H1 (cell line): Measurements from ENCODE around the gene EXOSC6. TPM values are rescaled to one million over a fixed set of nuclear protein-coding genes. Genes with fewer than 3 reads are reported as not detected.

ENCODE experiments used
- CREB1 ChIP-seq: IDR thresholded peaks from 2 replicates; pipeline ENCODE4 v1.6.1; 2012; ENCODE audit warnings: inconsistent platforms
- polyA plus RNA-seq, 7 experiments: library from polyadenylated mRNA; depleted of rRNA in 3 of 7; stranded (reverse) in 5 of 7; unstranded in 2 of 7; fragments of >200 nt in 5 of 7; fragments of 200-250 nt in 2 of 7; gene quantifications; 1 replicate in 5 of 7; 2 replicates in 1 of 7; 4 replicates in 1 of 7; pipeline versions ENCODE4 v1.2.1 to v1.2.3, GENCODE V29; 2011 to 2013; ENCODE audit warnings: missing spikeins in 2 of 7, mixed read lengths in 2 of 7
- total RNA-seq: library from RNA; stranded (reverse); fragmentation: NEBNext Ultra II Directional; extraction: Animal tissue kit (Norgen Biotek cat#: 25700); gene quantifications from 2 replicates; pipeline ENCODE4 v1.2.1, GENCODE V29; 2021

EXOSC6 gene
- total and polyA plus RNA-seq, 2 of the 8 experiments (the other 6 are each of a cell fraction or from before 2014, with no cell fraction given): 9.7 to 22.5 TPM

DNA sequence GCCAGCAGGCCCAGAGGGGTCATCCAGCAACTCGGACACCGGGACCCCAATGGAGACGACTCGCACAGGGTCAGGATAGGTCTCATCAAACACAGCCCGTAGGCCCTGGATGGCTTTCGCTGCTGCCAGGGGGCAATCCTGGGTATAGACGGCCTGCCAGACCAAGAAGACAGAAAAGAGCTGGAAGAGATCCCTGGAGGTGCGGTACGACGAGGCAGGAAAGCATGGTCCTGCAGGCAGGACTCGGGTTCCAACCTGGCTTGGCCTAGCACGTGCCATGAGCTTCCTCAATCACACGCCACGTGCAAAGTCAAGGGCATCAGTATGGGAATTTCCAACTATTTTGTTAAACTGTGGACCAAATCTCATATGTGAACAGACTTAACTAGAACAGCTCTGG is 6.3 kb upstream of the EXOSC6 start (continued):
- no peak for TF ChIP-seq CREB1
